ENCODE results near the gene EPX.

EPX gene

GRCh38 chr17:58252141-58252540 lies 59.6 kb downstream of the EPX start:
- DNase-seq (ENCODE audit: low spot score): no peak

GRCh38 chr17:58253082-58253481 lies 60.6 kb downstream of the EPX start:
- DNase-seq (ENCODE audit: low spot score): no peak
